Vagina (tissue), 2 donors: ENCODE measurements around the gene PDXK. TPM values are rescaled to one million over a fixed set of nuclear protein-coding genes. Genes with fewer than 3 reads are reported as not detected.

Source experiments
- DNase-seq, 2 donors: peaks; one replicate each; pipeline ENCODE4 v3.0.0-alpha.2; 2017; ENCODE audit errors: extremely low spot score in 2 of 2
- H3K27ac ChIP-seq: fragments of 200-600 bp; sonication (generic); one replicate; pipeline ENCODE4 v1.5.1; 2019
- H3K27me3 ChIP-seq: fragments of 200-600 bp; sonication (generic); one replicate; pipeline ENCODE4 v1.5.1; 2019
- H3K36me3 ChIP-seq, 2 donors: fragments of 200-600 bp; sonication (generic); one replicate each; pipeline ENCODE4 v1.5.1; 2017 to 2019
- H3K4me1 ChIP-seq: fragments of 200-600 bp; sonication (generic); one replicate; pipeline ENCODE4 v1.5.1; 2019
- H3K4me3 ChIP-seq, 2 donors: fragments of 200-600 bp; sonication (generic); 1 replicate in 1 of 2; 2 replicates in 1 of 2; pipeline ENCODE4 v1.5.1; 2016 to 2019
- H3K9me3 ChIP-seq: fragments of 200-600 bp; sonication (generic); one replicate; pipeline ENCODE4 v1.5.1; 2019
- POLR2A ChIP-seq, 2 donors: fragments of 450-650 bp; IDR thresholded peaks; one replicate each; pipeline ENCODE4 v1.6.1; 2017; ENCODE audit warnings: antibody characterized with exemption in 2 of 2, mild to moderate bottlenecking in 2 of 2, moderate library complexity in 2 of 2
- POLR2AphosphoS5 ChIP-seq, 2 donors: sonication (generic); formaldehyde crosslinking; IDR thresholded peaks; one replicate each; pipeline ENCODE4 v1.9.0; 2017; ENCODE audit warnings: antibody characterized with exemption in 2 of 2, mild to moderate bottlenecking in 2 of 2, low read depth in 1 of 2; ENCODE audit not compliant: insufficient read depth in 1 of 2
- intact Hi-C: fragments of 100-400 bp; cut with DNase I; formaldehyde crosslinking; loops from one replicate; pipeline ENCODE4 v1.15.1; 2023
- total RNA-seq: library from RNA; depleted of rRNA; stranded (reverse); fragments of >200 nt; gene quantifications from one replicate; pipeline ENCODE4 v1.2.3, GENCODE V29; 2016
- TF ChIP-seq, protein P1 (sequence below), 3 experiments: fragments of 450-650 bp in 2 of 3; fragments of 200-600 bp in 1 of 3; sonication (generic) in 1 of 3; IDR thresholded peaks; one replicate each; pipeline ENCODE4 v1.5.1; 2017 to 2019; ENCODE audit warnings: antibody characterized with exemption in 3 of 3, mild to moderate bottlenecking in 2 of 3, moderate library complexity in 2 of 3

Gene PDXK
- total RNA-seq, 1 donor from 2014 or later: 58.7 TPM

DNA sequence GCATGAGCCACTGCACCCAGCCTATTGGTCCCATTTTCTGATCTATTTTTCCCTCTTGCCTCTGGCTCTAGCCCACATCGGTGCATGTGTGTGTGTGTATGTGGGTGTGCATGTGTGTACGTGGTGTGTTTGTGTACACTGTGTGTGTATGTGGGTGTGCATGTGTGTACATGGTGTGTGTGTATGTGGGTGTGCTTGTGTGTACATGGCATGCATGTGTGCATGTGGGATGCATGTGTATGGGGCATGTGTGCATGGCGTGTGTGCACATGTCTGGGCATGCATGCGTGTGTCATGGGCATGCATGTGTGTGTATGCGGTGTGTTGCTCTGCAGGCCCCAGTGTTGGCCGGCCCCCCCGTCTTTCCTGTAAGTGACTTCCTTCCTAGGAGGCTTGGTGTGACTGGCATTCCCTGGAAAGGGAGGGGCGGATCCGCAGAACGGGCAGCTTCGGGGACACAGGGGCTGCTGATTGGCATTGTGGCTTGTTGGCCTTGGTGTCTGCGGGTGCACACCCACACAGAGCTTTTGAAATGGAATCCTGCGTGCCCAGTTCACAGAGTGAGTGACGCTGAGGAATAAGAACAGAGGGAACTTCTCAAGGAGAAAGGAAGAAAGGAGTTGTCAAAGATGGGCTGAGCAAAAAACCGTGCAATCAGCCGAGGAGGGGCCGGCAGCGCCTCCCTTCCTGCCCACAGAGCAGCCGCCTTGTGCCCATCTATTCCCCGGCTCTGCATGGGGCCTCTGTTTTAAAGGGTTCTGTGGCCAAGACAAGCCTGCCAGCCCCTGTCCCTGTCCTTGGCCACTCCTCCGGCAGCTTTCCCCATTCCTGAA, 8.0 kb downstream of the PDXK start:
- TF ChIP-seq, protein P1, sequence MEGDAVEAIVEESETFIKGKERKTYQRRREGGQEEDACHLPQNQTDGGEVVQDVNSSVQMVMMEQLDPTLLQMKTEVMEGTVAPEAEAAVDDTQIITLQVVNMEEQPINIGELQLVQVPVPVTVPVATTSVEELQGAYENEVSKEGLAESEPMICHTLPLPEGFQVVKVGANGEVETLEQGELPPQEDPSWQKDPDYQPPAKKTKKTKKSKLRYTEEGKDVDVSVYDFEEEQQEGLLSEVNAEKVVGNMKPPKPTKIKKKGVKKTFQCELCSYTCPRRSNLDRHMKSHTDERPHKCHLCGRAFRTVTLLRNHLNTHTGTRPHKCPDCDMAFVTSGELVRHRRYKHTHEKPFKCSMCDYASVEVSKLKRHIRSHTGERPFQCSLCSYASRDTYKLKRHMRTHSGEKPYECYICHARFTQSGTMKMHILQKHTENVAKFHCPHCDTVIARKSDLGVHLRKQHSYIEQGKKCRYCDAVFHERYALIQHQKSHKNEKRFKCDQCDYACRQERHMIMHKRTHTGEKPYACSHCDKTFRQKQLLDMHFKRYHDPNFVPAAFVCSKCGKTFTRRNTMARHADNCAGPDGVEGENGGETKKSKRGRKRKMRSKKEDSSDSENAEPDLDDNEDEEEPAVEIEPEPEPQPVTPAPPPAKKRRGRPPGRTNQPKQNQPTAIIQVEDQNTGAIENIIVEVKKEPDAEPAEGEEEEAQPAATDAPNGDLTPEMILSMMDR (IDR thresholded peaks at IDR 0.05): no peak
- TF ChIP-seq POLR2A (IDR thresholded peaks at IDR 0.05): no peak
- TF ChIP-seq POLR2AphosphoS5 (IDR thresholded peaks at IDR 0.05; ENCODE audit: insufficient read depth in 1 of 2, low read depth in 1 of 2): no peak
- intact Hi-C loops: loop anchor here (10.0 kb wide), 1 partner anchor 48 kb away; the partner anchor contains the start of gene CSTB
- no peaks in the 10 kb centered on the region for H3K36me3 ChIP-seq
- no peaks in the 10 kb centered on the region for H3K9me3 ChIP-seq
- no peak overlapping the region for H3K4me3 ChIP-seq
- DNase-seq: no peak
- peak overlapping the region; percentile 96 for H3K27ac ChIP-seq
- H3K4me1 ChIP-seq: peaks cover 70% of the 10 kb centered on the region
- H3K27me3 ChIP-seq: no peaks in the 10 kb centered on the region

DNA sequence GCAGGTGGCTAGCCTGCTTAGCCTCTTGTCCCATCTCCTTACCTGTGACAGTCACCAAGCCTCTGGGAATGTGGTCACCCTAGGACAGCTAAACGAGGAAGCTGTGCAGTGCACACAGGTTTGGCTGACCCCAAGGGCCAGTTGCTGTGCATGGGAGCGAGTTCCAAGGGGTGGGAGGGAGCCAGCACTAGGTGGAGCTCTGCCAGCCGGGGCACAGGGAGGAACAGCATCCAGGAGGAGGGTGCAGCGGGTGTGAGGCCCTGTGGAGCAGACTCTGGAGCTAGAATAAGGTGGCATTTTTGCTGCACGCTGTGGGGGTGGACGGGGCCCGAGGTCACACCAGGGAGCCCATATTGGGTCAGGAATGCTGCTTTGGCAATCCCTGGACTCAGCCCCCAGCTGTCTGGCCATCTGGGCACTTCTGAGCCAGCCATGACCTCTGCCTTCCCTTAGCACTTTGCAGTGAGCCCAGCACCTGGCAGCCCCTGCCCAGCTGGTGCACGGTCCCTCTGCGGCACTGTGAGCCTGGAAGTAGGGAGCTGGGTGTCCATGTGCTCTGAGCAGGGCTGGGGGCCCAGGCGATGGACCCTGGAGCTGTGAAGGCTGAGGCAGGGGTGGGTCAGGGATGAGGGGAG, 8.7 kb downstream of the PDXK start:
- H3K9me3 ChIP-seq: no peaks in the 10 kb centered on the region
- no peaks in the 10 kb centered on the region for H3K36me3 ChIP-seq
- intact Hi-C loops: loop anchor here (10.0 kb wide), 1 partner anchor 47 kb away; the partner anchor contains the start of gene CSTB
- H3K27me3 ChIP-seq: no peaks in the 10 kb centered on the region
- peaks cover 71% of the 10 kb centered on the region for H3K4me1 ChIP-seq
- H3K4me3 ChIP-seq: peak overlapping the region; percentile 53 to 57
- no peak for TF ChIP-seq POLR2A (IDR thresholded peaks at IDR 0.05)
- no peak for TF ChIP-seq POLR2AphosphoS5 (IDR thresholded peaks at IDR 0.05; ENCODE audit: insufficient read depth in 1 of 2, low read depth in 1 of 2)
- TF ChIP-seq, protein P1 (IDR thresholded peaks at IDR 0.05): no peak
- H3K27ac ChIP-seq: peak overlapping the region; percentile 96
- no peak for DNase-seq

DNA sequence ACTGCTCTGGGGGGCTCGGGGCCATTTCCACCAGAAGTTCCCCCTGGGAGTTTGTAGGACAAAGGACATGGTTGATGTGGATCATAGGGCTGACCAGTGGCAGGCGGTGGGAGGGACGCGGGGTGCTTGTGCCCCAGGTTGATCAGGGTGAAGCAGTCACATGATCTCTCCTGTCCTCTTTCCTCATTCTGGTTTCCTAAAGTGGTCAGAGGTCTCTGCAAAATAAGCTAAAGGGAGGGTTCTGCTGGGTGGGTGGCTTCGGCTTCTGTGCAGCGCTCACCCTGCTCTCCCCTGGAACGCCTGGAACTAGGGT, 9.2 kb downstream of the PDXK start:
- H3K36me3 ChIP-seq: no peaks in the 10 kb centered on the region
- no peaks in the 10 kb centered on the region for H3K9me3 ChIP-seq
- no peak for DNase-seq
- intact Hi-C loops: loop anchor here (10.0 kb wide), 1 partner anchor 47 kb away; the partner anchor contains the start of gene CSTB
- H3K4me3 ChIP-seq: peak overlapping the region; percentile 53 to 57
- TF ChIP-seq, protein P1 (IDR thresholded peaks at IDR 0.05): no peak
- TF ChIP-seq POLR2AphosphoS5 (IDR thresholded peaks at IDR 0.05; ENCODE audit: insufficient read depth in 1 of 2, low read depth in 1 of 2) (no peak), POLR2A (IDR thresholded peaks at IDR 0.05) (no peak)
- H3K4me1 ChIP-seq: peaks cover 75% of the 10 kb centered on the region
- H3K27me3 ChIP-seq: no peaks in the 10 kb centered on the region
- peak overlapping the region; percentile 96 for H3K27ac ChIP-seq

DNA sequence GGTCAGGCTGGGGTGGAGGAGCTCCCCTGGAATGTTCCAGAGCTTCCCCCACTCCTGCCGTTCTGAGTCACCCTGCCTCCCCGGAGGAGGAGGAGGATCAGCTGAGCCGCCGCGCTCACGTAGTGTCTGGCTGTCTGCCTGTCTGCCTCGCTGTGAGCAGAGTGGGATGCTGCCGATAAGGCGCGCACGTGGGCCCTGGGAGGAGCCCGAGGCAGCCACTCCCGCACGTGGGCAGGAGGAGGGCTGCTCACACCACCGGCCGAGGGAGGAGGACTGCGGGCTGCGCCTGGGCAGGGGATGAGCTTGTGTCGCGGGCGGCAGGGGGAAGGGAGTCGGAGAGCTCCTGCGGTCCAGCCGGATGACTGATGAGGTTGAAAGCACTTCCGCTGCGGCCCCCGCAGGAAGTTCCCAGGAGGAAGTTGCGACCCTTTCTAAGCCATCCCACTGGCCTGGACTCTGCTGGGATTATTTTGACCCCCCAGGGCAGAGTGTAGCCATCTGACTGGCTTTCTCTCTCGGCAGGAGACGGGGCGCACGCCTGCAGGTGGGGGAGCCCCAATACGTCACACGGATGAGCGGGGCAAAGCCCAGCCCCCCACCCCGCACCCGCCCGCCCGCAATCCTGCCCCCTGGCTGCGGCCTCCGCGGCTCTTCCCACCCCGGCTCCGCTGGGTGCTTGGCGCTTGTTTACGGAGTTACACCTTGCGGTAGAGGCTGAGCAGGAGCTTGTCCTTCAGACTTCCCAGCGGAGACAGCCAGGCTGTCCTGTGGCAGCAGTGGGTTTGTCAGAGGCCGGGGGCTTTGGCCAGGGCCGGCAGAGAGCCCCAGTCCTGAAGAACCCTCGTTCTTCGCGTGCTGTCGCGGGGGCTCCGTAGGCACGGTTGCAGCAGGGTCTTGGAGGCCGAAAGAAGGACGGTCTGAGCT, 9.8 kb downstream of the PDXK start:
- peak overlapping the region; percentile 96 for H3K27ac ChIP-seq
- no peaks in the 10 kb centered on the region for H3K9me3 ChIP-seq
- H3K36me3 ChIP-seq: no peaks in the 10 kb centered on the region
- no peaks in the 10 kb centered on the region for H3K27me3 ChIP-seq
- TF ChIP-seq, protein P1 (IDR thresholded peaks at IDR 0.05): peak in 1 of 3 experiments; percentile 69
- peak; percentile 96 to 97 for TF ChIP-seq POLR2AphosphoS5 (IDR thresholded peaks at IDR 0.05; ENCODE audit: insufficient read depth in 1 of 2, low read depth in 1 of 2)
- peak in 1 of 2 donors; percentile 72 for TF ChIP-seq POLR2A (IDR thresholded peaks at IDR 0.05)
- peak in 1 of 2 donors; percentile 99 for DNase-seq
- peak overlapping the region; percentile 53 to 57 for H3K4me3 ChIP-seq
- H3K4me1 ChIP-seq: peaks cover 82% of the 10 kb centered on the region
- intact Hi-C loops: loop anchor here (10.0 kb wide), 1 partner anchor 46 kb away; the partner anchor contains the start of gene CSTB
